Astrocyte of the cerebellum (primary cell): ENCODE measurements around the gene NMNAT1.
A peak's percentile ranks its signal among the peaks of the same experiment; 100 is the strongest.

Experiments used
- DNase-seq: peaks from one replicate; pipeline ENCODE4 v3.0.0-alpha.2; 2011; ENCODE audit warnings: low read depth
- H3K4me3 ChIP-seq: 2 replicates; pipeline ENCODE4 v1.5.1; 2011; ENCODE audit warnings: mild to moderate bottlenecking, low read depth, low read length, moderate library complexity
- in situ Hi-C: cut with HindIII; loops from 2 replicates; pipeline ENCODE4 v1.10.0; 2017; ENCODE audit warnings: low sequenced_read_pairs
- TF ChIP-seq, protein P1 (sequence below): IDR thresholded peaks from 2 replicates; pipeline ENCODE4 v1.5.1; 2012; ENCODE audit warnings: low read length, low read depth, moderate library complexity, mild to moderate bottlenecking; ENCODE audit errors: missing control alignments

The NMNAT1 gene

DNA sequence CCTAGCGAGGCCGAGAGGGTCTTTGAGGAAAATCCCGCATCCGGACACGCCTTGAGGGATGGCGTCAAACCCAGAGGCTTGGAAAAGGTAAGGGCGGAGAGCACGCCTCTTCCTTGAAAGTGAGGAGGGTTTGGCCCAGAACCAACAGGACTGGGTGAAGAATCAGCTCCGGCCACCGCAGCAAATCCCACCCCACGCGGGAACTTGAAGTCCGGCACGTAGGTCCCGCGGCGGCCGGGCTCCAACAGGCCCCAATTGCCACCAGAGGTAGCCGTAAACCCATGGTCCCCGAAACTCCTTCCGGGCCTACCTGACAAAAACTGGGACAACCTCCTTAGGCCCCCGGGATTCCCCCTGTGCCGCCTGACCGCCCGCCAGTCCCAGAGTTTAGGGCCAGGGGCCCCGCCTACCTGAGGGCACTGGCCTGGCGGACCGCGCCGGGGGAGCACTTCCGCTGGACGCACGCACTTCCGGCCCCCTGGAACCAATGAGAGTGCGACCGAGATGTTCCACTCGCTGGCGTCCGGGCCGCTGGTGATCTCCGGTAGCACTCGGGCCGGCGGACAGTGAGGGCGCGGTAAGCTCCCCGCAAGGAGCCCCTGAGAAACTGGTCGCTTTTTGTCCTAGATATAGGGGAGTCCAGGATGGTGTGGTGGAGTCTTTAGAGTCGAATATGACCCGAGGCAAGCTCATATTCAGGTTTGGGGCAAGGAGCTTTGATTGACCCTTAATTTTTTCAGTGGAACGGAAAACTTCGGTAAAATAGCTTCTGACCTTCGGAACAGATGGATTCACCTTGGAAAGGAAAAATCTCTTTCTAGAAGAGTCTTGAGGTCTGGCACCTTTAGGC, at the start of gene NMNAT1, which contains the start of gene LZIC:
NMNAT1 (plus strand) TSS at position 537 of the 850 bp plus-strand sequence. CDS start 28,599 bp downstream, outside the sequence.
LZIC (minus strand) TSS at position 453 of the 850 bp plus-strand sequence. CDS start 6,772 bp downstream, outside the sequence.
- H3K4me3 ChIP-seq: peak within 1 kb of the TSS; percentile 67
- DNase-seq: peak; percentile 87
- in situ Hi-C loops: no loop called here
- TF ChIP-seq, protein P1, sequence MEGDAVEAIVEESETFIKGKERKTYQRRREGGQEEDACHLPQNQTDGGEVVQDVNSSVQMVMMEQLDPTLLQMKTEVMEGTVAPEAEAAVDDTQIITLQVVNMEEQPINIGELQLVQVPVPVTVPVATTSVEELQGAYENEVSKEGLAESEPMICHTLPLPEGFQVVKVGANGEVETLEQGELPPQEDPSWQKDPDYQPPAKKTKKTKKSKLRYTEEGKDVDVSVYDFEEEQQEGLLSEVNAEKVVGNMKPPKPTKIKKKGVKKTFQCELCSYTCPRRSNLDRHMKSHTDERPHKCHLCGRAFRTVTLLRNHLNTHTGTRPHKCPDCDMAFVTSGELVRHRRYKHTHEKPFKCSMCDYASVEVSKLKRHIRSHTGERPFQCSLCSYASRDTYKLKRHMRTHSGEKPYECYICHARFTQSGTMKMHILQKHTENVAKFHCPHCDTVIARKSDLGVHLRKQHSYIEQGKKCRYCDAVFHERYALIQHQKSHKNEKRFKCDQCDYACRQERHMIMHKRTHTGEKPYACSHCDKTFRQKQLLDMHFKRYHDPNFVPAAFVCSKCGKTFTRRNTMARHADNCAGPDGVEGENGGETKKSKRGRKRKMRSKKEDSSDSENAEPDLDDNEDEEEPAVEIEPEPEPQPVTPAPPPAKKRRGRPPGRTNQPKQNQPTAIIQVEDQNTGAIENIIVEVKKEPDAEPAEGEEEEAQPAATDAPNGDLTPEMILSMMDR: no peak

GRCh38 chr1:9894115-9894514, 49.2 kb upstream of the NMNAT1 start:
- TF ChIP-seq, protein P1: no peak
- DNase-seq: no peak

DNA sequence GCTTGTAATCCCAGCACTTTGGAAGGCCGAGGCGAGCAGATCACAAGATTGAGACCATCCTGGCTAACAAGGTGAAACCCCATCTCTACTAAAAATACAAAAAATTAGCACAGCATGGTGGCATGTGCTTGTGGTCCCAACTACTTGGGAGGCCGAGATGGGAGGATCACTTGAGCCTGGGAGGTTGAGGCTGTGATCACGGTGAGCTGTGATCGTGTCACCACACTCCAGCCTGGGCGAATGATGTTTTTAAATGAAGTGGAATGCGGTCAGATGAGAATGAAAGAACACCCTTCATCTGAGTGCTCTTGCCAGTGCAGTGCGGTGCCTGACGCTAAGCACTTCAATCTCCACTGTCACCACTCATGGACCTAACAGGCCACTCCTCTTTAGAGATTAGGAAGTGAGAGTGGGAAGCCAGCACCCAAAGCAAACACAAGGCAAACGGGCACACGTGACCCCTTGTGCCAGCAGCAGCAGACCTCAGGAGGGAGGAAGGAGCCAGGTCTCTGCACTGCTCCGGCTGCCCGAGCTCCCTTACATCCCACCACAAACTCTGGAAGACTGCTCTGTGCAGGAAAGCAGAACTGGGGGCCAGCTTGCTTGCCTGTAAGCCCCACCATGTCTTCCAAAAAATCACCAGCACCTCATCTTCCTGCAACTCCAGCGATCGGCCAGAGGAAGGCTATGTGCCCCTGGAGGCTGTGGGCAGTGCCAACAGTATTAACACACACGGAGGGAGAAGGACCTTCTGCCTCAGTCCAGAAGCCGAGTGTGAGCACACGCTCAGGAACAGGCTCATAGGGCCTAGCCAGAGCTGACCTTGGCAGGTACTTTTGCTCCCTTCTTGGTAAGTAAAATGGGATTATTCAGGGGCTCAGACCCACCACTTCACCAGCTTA, 42.9 kb upstream of the NMNAT1 start:
- H3K4me3 ChIP-seq: no peak overlapping the region
- TF ChIP-seq, protein P1: no peak
- in situ Hi-C loops: no loop called here
- no peak for DNase-seq

More at GRCh38 chr1:9894115-9894514, 49.2 kb upstream of the NMNAT1 start:
- no peak overlapping the region for H3K4me3 ChIP-seq
- in situ Hi-C loops: loop anchor here (5.0 kb wide), 1 partner anchor 93 kb away; no protein-coding TSS in a partner anchor

DNA sequence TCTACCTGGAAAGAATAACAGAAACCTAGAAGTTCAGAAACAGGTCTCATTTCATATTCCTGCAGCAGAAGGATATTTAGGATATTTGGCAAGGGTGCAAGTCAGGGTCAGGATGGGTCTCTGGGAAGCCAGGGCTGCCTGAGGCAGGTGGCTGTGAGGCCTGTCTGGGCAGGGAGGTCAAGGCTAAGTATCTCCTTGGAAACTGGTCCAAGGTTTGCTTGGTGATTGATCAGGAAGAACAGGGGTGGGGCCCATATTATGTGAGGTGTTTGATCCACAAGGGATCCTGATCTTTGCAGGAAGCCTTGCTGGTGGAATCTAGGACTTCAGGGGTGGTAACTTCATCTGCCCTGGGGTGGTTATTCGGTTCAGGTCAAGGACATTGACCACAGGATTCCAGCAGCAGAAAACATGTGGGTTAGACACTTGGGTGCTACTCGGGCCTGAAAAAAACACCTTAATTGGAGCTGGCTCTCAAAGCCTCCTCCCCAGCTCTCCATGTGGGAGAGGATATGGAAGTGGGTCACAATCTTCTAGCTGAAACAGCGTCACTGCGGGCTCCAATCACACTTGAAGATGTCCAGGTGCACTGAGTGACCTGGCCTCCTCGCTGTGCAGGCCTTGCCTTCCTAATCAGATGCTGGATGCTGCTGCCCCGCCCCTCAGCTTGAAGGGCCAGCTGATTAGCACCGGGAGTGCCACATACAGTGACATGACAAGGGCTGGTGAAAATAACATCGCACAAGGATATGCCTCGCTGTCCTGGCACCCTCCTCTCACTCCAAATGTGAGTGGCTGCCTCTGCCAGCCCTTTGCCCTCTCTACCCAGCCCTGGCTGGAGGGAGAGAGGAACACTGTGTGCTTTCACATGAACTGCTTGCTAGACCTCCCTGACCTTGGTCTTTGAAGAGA, 41.9 kb upstream of the NMNAT1 start:
- TF ChIP-seq, protein P1: no peak
- in situ Hi-C loops: no loop called here
- no peak overlapping the region for H3K4me3 ChIP-seq
- no peak for DNase-seq

DNA sequence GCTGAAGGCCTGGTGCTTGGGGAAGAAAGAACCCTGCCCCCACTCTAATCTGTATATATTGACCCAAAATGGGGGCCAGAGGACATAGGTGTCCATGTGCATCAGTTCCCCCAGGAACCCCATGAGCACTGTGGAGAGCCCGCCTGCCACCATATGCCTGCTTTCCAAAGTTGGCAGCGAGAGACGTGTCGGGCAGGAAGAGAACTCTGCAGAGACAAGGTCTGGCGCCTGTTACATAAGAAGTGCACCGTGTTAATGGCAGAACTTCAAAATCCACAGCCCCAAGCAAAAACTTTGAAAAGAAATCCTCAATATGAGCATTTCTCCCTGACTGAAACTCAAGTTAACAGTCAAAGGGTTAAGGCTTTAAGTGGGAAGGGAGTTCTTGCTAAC, 41.2 kb upstream of the NMNAT1 start:
- in situ Hi-C loops: no loop called here
- TF ChIP-seq, protein P1: no peak
- no peak for DNase-seq
- no peak overlapping the region for H3K4me3 ChIP-seq
